Astrocyte of the cerebellum (primary cell): Measurements from ENCODE around the gene ARHGAP15.

ENCODE experiments used
- DNase-seq: peaks from one replicate; pipeline ENCODE4 v3.0.0-alpha.2; 2011; ENCODE audit warnings: low read depth
- H3K4me3 ChIP-seq: 2 replicates; pipeline ENCODE4 v1.5.1; 2011; ENCODE audit warnings: mild to moderate bottlenecking, low read depth, low read length, moderate library complexity
- in situ Hi-C: cut with HindIII; loops from 2 replicates; pipeline ENCODE4 v1.10.0; 2017; ENCODE audit warnings: low sequenced_read_pairs
- TF ChIP-seq, protein P1 (sequence below): IDR thresholded peaks from 2 replicates; pipeline ENCODE4 v1.5.1; 2012; ENCODE audit warnings: low read length, low read depth, moderate library complexity, mild to moderate bottlenecking; ENCODE audit errors: missing control alignments

The ARHGAP15 gene

DNA sequence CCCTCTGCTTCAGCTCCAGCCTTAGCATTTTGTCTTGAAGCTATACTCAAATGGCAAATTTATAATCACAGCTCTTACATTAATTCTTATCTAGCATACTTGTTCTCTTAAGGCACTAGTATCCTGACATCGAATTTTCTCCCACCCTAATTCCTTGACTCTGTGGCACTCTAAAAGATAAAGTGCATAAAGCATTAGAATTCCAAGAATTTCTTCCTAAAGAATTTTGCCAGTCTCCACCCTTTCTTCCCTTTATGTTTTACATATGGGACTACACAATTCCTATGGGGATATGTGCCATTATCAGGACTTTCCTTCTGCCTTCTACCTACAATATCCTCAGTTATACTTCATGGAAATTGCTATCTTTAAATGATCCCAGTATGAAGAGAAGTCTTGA, 560.3 kb downstream of the ARHGAP15 start:
- in situ Hi-C loops = no loop called here
- DNase-seq = no peak
- H3K4me3 ChIP-seq = no peak overlapping the region
- TF ChIP-seq, protein P1, sequence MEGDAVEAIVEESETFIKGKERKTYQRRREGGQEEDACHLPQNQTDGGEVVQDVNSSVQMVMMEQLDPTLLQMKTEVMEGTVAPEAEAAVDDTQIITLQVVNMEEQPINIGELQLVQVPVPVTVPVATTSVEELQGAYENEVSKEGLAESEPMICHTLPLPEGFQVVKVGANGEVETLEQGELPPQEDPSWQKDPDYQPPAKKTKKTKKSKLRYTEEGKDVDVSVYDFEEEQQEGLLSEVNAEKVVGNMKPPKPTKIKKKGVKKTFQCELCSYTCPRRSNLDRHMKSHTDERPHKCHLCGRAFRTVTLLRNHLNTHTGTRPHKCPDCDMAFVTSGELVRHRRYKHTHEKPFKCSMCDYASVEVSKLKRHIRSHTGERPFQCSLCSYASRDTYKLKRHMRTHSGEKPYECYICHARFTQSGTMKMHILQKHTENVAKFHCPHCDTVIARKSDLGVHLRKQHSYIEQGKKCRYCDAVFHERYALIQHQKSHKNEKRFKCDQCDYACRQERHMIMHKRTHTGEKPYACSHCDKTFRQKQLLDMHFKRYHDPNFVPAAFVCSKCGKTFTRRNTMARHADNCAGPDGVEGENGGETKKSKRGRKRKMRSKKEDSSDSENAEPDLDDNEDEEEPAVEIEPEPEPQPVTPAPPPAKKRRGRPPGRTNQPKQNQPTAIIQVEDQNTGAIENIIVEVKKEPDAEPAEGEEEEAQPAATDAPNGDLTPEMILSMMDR = no peak

- TF ChIP-seq, protein P1 = no peak
- H3K4me3 ChIP-seq = no peak overlapping the region
- in situ Hi-C loops = no loop called here
- DNase-seq = no peak
These were observed 561.0 kb downstream of the ARHGAP15 start for GRCh38 chr2:143690235-143690634.

- no peak overlapping the region for H3K4me3 ChIP-seq
- in situ Hi-C loops = no loop called here
- DNase-seq = no peak
- TF ChIP-seq, protein P1 = no peak
These were observed 561.9 kb downstream of the ARHGAP15 start for GRCh38 chr2:143691121-143691520.

DNA sequence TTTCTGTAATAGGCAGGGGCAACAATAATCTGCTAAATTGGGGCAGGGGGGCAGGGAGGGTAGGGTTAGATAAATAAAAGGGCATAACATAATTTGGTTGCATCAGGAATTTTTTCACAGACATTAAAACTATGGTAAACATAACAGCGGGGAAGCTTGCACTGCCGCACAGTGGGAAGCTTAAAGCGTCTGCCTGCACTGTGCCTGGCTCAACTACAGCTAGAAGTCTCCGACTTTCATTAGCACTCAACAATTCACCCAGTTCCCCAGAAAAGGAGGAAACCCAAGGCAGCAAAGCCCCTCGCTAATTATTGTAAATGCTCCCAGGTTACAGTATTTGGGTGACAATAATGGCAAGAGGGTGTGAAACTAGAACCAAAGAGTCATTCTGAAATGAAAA, 562.9 kb downstream of the ARHGAP15 start:
- TF ChIP-seq, protein P1 = no peak
- DNase-seq = no peak
- H3K4me3 ChIP-seq = no peak overlapping the region
- in situ Hi-C loops = no loop called here

DNA sequence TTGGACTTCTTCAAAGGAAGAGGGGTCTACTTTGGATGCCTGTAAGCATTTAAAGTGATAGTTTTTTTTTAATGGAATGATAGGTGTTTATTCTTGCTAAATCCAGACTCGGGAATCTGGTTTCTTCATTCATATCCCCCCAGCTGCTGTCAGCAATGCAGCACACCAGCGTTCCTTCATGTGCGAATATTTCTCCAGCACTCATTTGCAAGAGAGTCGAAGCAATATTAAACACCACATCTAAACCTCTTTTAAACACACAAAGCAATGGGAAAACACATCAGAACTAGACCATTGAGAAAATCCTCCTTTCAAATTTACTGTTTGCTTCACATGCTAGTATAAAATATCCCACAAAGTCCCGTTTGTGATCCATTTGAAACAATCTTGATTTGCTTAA, 563.7 kb downstream of the ARHGAP15 start:
- H3K4me3 ChIP-seq = no peak overlapping the region
- in situ Hi-C loops = no loop called here
- TF ChIP-seq, protein P1 = no peak
- no peak for DNase-seq

- DNase-seq = no peak
- in situ Hi-C loops = no loop called here
- no peak overlapping the region for H3K4me3 ChIP-seq
- TF ChIP-seq, protein P1 = no peak
These were observed 565.1 kb downstream of the ARHGAP15 start for GRCh38 chr2:143694335-143694734.

- in situ Hi-C loops = no loop called here
- TF ChIP-seq, protein P1 = no peak
- DNase-seq = no peak
- H3K4me3 ChIP-seq = no peak overlapping the region
These were observed 567.4 kb downstream of the ARHGAP15 start for GRCh38 chr2:143696651-143697050.
